ENCODE results near the gene ADCYAP1R1. TPM values are rescaled to one million over a fixed set of nuclear protein-coding genes. Genes with fewer than 3 reads are reported as not detected.

The ADCYAP1R1 gene
- total RNA-seq, 1 experiment from 2014 or later, result 8.9 TPM

DNA sequence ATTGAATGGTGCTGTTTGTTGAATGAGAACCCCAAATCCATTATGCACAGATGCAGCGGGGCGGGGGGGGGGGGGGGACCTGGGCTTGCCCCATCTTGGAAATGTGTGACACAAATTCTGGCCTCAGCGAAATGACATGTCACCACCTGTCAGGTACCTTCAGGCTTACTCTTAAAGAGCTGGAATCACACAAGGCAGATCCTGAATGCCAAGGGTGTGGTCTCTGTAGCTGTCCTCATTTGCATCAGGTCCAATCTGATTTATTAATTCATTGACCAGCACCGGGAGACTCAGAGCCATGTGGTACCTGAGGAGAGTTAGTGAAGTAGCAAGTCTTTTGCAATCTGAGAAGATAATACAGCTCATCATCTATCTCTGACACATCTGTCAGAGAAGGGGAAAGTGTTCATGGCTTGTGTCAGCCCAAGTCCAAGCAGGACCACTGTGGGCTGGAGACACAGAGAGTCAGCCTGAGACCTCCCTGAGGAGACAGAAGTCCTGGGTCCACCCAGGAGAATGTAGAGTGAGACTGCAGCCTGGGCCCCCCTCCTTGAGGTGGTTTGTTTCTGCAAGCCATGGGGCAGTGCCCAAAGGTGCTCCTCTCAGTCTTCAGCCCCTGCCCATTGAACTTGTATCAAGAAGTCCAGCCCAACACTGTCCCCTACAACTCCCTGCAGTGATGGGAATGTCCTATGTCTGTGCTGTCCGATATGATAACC, 46.7 kb downstream of the ADCYAP1R1 start:
- Histone ChIP-seq H3K27ac (ENCODE audit: insufficient read length, low read depth, low read length) (no peak overlapping the region), H2BK12ac (ENCODE audit: insufficient read length, low read depth, low read length) (no peak overlapping the region), H3K9ac (ENCODE audit: extremely low read depth, insufficient read length, low read length) (no peak overlapping the region), H3K14ac (ENCODE audit: insufficient read depth, low read length) (no peak overlapping the region), H2BK20ac (ENCODE audit: low read depth, low read length, poor library complexity, severe bottlenecking) (no peak overlapping the region), H2AFZ (ENCODE audit: low read length) (no peak overlapping the region), H4K8ac (replicated peaks; ENCODE audit: insufficient read length, low read depth, low read length) (no peak overlapping the region), H2BK15ac (ENCODE audit: low read depth, low read length) (no peak overlapping the region), H3K4ac (ENCODE audit: low read depth, low read length) (no peak overlapping the region), H3T11ph (ENCODE audit: low read length) (no peak overlapping the region), H3K23ac (ENCODE audit: insufficient read length, low read depth, low read length) (no peak overlapping the region), H2BK120ac (ENCODE audit: low read depth, low read length, poor library complexity, severe bottlenecking) (no peak overlapping the region), H2BK5ac (ENCODE audit: insufficient read length, low read length) (no peak overlapping the region), H2AK5ac (ENCODE audit: insufficient read length, low read length) (no peak overlapping the region), H4K91ac (ENCODE audit: insufficient read length, low read depth, low read length) (no peak overlapping the region), H3K4me2 (ENCODE audit: insufficient read depth, insufficient read length, low read length) (no peak overlapping the region), H3K9me3 (ENCODE audit: control insufficient read depth, low read depth, low read length) (no peaks in the 10 kb centered on the region), H3K4me1 (ENCODE audit: insufficient read depth, low read length) (no peaks in the 10 kb centered on the region), H3K79me1 (ENCODE audit: insufficient read depth, low read depth, low read length, poor library complexity, severe bottlenecking) (no peaks in the 10 kb centered on the region), H3K56ac (ENCODE audit: insufficient read length, low read depth, low read length) (no peak overlapping the region), H4K20me1 (ENCODE audit: control insufficient read depth, insufficient read depth, insufficient read length) (no peaks in the 10 kb centered on the region), H3K18ac (ENCODE audit: insufficient read length, low read depth, low read length) (no peak overlapping the region), H4K5ac (ENCODE audit: insufficient read length, low read depth, low read length) (no peak overlapping the region), H3K23me2 (ENCODE audit: insufficient read length, low read depth, low read length, poor library complexity, severe bottlenecking) (no peaks in the 10 kb centered on the region), H3K27me3 (ENCODE audit: insufficient read depth, low read length) (no peaks in the 10 kb centered on the region), H3K79me2 (ENCODE audit: insufficient read depth, low read length) (no peaks in the 10 kb centered on the region)
- peak; percentile 5 for DNase-seq
- peak overlapping the region in 1 of 3 experiments; percentile 62; a peak in 1 of 7 replicates for H3K27ac Mint-ChIP-seq
- H3K36me3 Mint-ChIP-seq (ENCODE audit: insufficient read depth in 1 of 3, low read depth in 3 of 3), result peaks cover 0 to 3% (median 0%) of the 10 kb centered on the region in 3 experiments; a peak in 3 of 7 replicates
- no peak overlapping the region for H3K4me3 Mint-ChIP-seq
- peaks cover 7 to 8% of the 10 kb centered on the region in 2 experiments; a peak in 1 of 4 replicates for H3K4me1 Mint-ChIP-seq
- H3K9me3 Mint-ChIP-seq, result no peaks in the 10 kb centered on the region
- TF ChIP-seq, protein P1, sequence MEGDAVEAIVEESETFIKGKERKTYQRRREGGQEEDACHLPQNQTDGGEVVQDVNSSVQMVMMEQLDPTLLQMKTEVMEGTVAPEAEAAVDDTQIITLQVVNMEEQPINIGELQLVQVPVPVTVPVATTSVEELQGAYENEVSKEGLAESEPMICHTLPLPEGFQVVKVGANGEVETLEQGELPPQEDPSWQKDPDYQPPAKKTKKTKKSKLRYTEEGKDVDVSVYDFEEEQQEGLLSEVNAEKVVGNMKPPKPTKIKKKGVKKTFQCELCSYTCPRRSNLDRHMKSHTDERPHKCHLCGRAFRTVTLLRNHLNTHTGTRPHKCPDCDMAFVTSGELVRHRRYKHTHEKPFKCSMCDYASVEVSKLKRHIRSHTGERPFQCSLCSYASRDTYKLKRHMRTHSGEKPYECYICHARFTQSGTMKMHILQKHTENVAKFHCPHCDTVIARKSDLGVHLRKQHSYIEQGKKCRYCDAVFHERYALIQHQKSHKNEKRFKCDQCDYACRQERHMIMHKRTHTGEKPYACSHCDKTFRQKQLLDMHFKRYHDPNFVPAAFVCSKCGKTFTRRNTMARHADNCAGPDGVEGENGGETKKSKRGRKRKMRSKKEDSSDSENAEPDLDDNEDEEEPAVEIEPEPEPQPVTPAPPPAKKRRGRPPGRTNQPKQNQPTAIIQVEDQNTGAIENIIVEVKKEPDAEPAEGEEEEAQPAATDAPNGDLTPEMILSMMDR (conservative IDR thresholded peaks at IDR 0.05), result no peak
- WGBS (ENCODE audit: extremely low coverage, insufficient read length, low lambda C conversion rate), result no CpG with 5 or more reads among the region's 5 CpGs
- no peaks in the 10 kb centered on the region; the same call in 1 of the 2 replicates for H3K27me3 Mint-ChIP-seq (ENCODE audit: low read depth)
